Measurements from ENCODE around the gene DNPH1.

The DNPH1 gene

DNA sequence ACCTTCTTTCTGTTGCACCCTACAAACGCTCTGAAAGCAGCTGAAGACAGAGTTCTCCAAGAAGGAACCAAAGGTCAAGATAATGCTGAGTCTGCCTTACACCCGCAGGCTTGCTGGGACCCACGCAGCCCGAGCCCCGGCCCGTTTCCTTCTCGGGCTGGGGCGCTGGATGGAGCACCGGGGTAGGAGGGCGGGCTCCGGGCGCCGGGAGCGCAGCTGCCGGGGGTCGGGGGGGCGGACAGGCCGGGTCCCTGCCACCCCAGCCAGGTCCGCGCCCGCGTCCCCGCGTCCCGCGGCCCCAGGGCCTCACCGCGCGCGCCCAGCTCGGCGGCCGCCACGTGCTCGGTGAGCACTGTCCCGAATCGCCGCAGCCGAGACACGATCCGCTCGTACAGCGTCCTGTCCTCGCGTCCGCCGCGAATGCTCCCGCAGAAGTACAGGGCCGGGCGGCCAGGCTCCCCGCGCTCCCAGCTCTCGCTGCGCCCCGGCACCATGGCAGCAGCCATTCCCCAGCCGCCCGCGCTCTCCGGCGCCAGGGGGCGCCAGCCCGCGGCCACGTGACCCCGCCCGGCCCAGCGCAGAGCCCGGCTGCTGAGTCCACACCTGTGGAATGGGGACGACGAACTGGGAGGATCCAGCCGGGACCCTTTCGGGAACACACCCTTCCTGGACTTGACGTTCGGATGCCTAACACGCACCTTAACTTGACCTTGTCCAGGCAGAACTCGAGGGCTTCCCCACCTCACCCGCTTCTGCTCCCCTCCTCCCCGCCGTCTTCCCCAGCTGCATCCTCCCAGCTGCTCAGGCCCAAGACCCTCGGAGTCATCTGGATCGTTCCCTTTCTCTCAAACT lies at the start of gene DNPH1:
DNPH1 (minus strand) TSS at position 531 of the 852 bp plus-strand sequence; CDS start at position 506, 25 bp downstream.
- TF ChIP-seq, protein P1, sequence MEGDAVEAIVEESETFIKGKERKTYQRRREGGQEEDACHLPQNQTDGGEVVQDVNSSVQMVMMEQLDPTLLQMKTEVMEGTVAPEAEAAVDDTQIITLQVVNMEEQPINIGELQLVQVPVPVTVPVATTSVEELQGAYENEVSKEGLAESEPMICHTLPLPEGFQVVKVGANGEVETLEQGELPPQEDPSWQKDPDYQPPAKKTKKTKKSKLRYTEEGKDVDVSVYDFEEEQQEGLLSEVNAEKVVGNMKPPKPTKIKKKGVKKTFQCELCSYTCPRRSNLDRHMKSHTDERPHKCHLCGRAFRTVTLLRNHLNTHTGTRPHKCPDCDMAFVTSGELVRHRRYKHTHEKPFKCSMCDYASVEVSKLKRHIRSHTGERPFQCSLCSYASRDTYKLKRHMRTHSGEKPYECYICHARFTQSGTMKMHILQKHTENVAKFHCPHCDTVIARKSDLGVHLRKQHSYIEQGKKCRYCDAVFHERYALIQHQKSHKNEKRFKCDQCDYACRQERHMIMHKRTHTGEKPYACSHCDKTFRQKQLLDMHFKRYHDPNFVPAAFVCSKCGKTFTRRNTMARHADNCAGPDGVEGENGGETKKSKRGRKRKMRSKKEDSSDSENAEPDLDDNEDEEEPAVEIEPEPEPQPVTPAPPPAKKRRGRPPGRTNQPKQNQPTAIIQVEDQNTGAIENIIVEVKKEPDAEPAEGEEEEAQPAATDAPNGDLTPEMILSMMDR (IDR thresholded peaks at IDR 0.05; ENCODE audit: low read depth, low read length): peak; percentile 28
- peak within 1 kb of the TSS; percentile 52 to 66 for H3K4me3 ChIP-seq (replicated peaks in 1 of 2; ENCODE audit: low read depth in 2 of 2, low read length in 2 of 2)
- peak; percentile 63 to 68 for DNase-seq (ENCODE audit: low read depth in 2 of 2)

DNA sequence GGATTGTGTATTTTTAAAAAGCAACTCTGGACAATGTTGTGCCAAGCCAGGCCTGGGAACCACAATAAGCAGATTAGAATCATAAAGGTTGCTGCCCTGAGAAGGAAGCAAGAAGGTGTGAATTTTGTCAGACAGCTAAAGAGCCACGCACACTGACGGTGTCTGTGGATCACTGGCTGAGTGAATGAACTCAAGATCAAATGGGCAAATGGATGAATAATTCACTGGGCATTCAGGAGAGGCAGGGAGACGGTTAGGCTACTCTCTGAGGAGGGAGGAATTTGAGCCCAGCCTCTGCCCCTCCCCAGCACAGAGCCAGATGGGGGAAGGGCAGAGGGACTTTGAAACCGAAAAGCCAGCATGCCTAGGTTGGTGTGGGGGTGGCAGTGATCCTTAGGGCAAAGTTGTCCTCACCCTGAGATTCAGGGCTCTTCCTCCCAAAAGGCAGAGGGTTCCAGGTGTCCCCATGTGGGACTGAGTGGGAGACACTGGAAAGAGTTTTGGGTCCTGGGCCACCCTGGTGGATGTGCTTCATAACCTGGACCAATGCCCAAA lies 49.3 kb upstream of the DNPH1 start:
- TF ChIP-seq, protein P1 (IDR thresholded peaks at IDR 0.05; ENCODE audit: low read depth, low read length): no peak
- DNase-seq (ENCODE audit: low read depth in 2 of 2): peak in 1 of 2 donors; percentile 13
- H3K4me3 ChIP-seq (replicated peaks in 1 of 2; ENCODE audit: low read depth in 2 of 2, low read length in 2 of 2): no peak overlapping the region

- TF ChIP-seq, protein P1 (IDR thresholded peaks at IDR 0.05; ENCODE audit: low read depth, low read length): no peak
- DNase-seq (ENCODE audit: low read depth in 2 of 2): no peak
- H3K4me3 ChIP-seq (replicated peaks in 1 of 2; ENCODE audit: low read depth in 2 of 2, low read length in 2 of 2): no peak overlapping the region
These were observed 48.6 kb upstream of the DNPH1 start for GRCh38 chr6:43277643-43278523.

- TF ChIP-seq, protein P1 (IDR thresholded peaks at IDR 0.05; ENCODE audit: low read depth, low read length): no peak
- DNase-seq (ENCODE audit: low read depth in 2 of 2): no peak
- no peak overlapping the region for H3K4me3 ChIP-seq (replicated peaks in 1 of 2; ENCODE audit: low read depth in 2 of 2, low read length in 2 of 2)
These were observed 48.0 kb upstream of the DNPH1 start for GRCh38 chr6:43277306-43277642.

DNA sequence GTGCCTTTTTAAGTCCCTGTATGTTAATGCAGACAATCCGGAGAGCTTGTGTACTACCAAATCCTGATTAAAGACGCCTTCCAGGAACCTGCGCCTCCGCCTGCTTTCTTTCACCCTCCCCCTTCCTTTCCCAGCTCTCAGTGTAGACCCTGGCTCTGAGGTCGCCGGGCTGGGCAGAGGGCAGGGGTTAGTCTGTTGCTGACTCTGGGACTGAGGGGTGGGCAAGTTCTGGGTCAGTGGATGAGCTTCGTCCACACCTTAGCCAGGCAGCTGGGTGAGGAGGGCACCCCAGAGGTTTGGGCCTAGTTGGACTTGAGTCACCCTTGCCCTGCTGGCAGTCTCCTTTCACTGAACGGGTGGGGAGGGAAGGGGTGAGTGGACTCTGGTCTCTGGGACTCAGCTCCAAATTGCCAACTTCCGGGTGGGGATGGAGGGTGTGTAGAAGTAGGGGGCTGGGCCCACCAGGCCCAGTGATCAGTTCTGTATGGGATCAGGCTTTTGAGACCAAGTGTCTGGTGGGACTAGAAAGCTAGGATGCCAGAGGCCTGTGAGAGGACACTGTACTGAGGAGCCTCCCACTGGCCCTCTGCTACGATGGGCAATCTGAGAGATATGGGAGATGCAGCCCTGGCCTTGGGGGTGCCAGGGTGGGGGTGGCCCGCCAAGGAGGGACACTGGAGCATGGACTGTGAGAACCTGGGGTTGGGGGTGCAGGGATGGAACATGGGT lies 47.5 kb upstream of the DNPH1 start:
- DNase-seq (ENCODE audit: low read depth in 2 of 2): no peak
- TF ChIP-seq, protein P1 (IDR thresholded peaks at IDR 0.05; ENCODE audit: low read depth, low read length): no peak
- H3K4me3 ChIP-seq (replicated peaks in 1 of 2; ENCODE audit: low read depth in 2 of 2, low read length in 2 of 2): no peak overlapping the region
